SU-DHL-6 (cell line): ENCODE measurements around the gene MAP3K4.

ENCODE experiments used
- CTCF ChIP-seq: fragments of 200-600 bp; sonication (generic); IDR thresholded peaks from one replicate; pipeline ENCODE4 v1.5.1; 2017; ENCODE audit warnings: antibody characterized with exemption, mild to moderate bottlenecking, low read length, moderate library complexity; ENCODE audit not compliant: insufficient read depth, poor library complexity, severe bottlenecking
- EZH2phosphoT487 ChIP-seq: fragments of 200-600 bp; sonication (generic), shearing (Covaris generic); conservative IDR thresholded peaks from 2 replicates; pipeline ENCODE4 v1.6.1; 2018; ENCODE audit warnings: mild to moderate bottlenecking, antibody characterized with exemption, low read length, moderate library complexity, mixed read lengths

GRCh38 chr6:161104966-161105365 is 113.4 kb downstream of the MAP3K4 start:
- TF ChIP-seq CTCF: no peak
- TF ChIP-seq EZH2phosphoT487: no peak
